A673 (cell line): ENCODE results near the gene ADIG.

Experiments
- EZH2 ChIP-seq: fragments of 200-600 bp; sonication (generic); IDR thresholded peaks from 2 replicates; pipeline ENCODE4 v1.6.1; 2017; ENCODE audit warnings: borderline replicate concordance, low read depth, mild to moderate bottlenecking, mixed read lengths, antibody characterized with exemption, low read length; ENCODE audit not compliant: poor library complexity, severe bottlenecking
- TF ChIP-seq, protein P1 (sequence below): fragments of 300-800, 200-600 bp; sonication (generic); conservative IDR thresholded peaks from 2 replicates; pipeline ENCODE4 v1.5.1; 2017; ENCODE audit warnings: low read depth, mild to moderate bottlenecking, antibody characterized with exemption, low read length, moderate library complexity, mixed read lengths

DNA sequence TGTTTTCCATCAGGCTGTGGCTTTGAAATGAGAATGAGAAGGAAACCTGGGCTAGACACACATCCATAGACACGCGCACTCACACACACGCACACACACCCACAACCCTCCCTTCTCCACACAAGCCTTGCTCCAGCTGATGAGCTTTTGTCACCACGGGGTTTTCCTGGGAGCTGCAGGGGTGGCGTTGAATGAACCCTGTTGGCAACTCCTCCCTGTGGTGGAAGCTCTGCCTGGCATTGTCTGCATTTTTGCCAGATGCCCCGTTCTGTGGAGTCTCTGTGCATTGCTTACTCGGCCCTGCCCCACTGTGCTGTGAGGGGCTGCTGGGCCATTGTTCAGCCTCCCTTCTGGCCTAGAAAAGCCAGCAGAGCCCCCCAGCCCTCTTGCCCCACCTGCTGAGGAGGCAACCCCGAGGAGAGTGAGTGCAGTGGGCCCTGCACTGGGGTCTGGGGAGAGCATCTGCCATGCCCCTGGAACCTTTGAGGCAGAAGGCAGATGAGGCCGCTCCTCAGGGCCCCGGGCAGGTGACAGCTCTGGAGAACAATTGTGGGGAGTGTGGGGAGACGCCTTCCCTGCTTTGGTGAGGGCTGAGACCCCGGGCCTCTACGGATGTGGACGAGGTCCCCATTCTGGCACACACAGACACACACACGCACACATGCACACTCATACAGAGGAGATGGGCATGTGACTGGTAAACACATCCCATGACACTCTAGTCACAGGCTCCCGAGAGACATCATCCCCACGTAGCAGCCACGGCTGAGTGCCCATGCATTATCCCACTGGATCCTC, 9.9 kb downstream of the ADIG start:
- TF ChIP-seq, protein P1, sequence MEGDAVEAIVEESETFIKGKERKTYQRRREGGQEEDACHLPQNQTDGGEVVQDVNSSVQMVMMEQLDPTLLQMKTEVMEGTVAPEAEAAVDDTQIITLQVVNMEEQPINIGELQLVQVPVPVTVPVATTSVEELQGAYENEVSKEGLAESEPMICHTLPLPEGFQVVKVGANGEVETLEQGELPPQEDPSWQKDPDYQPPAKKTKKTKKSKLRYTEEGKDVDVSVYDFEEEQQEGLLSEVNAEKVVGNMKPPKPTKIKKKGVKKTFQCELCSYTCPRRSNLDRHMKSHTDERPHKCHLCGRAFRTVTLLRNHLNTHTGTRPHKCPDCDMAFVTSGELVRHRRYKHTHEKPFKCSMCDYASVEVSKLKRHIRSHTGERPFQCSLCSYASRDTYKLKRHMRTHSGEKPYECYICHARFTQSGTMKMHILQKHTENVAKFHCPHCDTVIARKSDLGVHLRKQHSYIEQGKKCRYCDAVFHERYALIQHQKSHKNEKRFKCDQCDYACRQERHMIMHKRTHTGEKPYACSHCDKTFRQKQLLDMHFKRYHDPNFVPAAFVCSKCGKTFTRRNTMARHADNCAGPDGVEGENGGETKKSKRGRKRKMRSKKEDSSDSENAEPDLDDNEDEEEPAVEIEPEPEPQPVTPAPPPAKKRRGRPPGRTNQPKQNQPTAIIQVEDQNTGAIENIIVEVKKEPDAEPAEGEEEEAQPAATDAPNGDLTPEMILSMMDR, result no peak
- no peak for TF ChIP-seq EZH2
